Measurements from ENCODE around the gene ZNF697.

GRCh38 chr1:119595168-119595567, 52.9 kb downstream of the ZNF697 start:
- TF ChIP-seq, protein P1, sequence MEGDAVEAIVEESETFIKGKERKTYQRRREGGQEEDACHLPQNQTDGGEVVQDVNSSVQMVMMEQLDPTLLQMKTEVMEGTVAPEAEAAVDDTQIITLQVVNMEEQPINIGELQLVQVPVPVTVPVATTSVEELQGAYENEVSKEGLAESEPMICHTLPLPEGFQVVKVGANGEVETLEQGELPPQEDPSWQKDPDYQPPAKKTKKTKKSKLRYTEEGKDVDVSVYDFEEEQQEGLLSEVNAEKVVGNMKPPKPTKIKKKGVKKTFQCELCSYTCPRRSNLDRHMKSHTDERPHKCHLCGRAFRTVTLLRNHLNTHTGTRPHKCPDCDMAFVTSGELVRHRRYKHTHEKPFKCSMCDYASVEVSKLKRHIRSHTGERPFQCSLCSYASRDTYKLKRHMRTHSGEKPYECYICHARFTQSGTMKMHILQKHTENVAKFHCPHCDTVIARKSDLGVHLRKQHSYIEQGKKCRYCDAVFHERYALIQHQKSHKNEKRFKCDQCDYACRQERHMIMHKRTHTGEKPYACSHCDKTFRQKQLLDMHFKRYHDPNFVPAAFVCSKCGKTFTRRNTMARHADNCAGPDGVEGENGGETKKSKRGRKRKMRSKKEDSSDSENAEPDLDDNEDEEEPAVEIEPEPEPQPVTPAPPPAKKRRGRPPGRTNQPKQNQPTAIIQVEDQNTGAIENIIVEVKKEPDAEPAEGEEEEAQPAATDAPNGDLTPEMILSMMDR (IDR thresholded peaks at IDR 0.05; ENCODE audit: insufficient read depth, low read depth, low read length), result no peak
- no peak for TF ChIP-seq EZH2 (IDR thresholded peaks at IDR 0.05; ENCODE audit: insufficient read depth, low read length)

Data from astrocyte (in vitro differentiated cells and primary cell).